Measurements from ENCODE around the gene LRP11.

- TF ChIP-seq CTCF (conservative IDR thresholded peaks at IDR 0.05; ENCODE audit: low read length) (no peak), EZH2phosphoT487 (IDR thresholded peaks at IDR 0.05; ENCODE audit: borderline replicate concordance, low read depth, low read length) (no peak)
Measured at GRCh38 chr6:149887343-149887742, 23.2 kb upstream of the LRP11 start.

All from OCI-LY7 (cell line).